ENCODE results near the gene OBSCN. TPM values are rescaled to one million over a fixed set of nuclear protein-coding genes. Genes with fewer than 3 reads are reported as not detected.

Gene OBSCN
- total RNA-seq, 1 experiment from 2014 or later, result 33.3 TPM

GRCh38 chr1:228378090-228378872, 170.4 kb downstream of the OBSCN start:
- no peak overlapping the region for H3K23ac ChIP-seq (ENCODE audit: insufficient read length, low read depth, low read length)
- peaks cover 9 to 17% of the 10 kb centered on the region in 2 experiments for H3K4me1 Mint-ChIP-seq
- H3K27me3 ChIP-seq (ENCODE audit: insufficient read depth, low read length), result peaks cover 9% of the 10 kb centered on the region; the same call in 1 of the 2 replicates
- no peak overlapping the region for H3K56ac ChIP-seq (ENCODE audit: insufficient read length, low read depth, low read length)
- peaks cover 12% of the 10 kb centered on the region for H3K23me2 ChIP-seq (ENCODE audit: insufficient read length, low read depth, low read length, poor library complexity, severe bottlenecking)
- H3K4me3 Mint-ChIP-seq, result peak overlapping the region; percentile 83 to 90
- no peak overlapping the region for H2BK15ac ChIP-seq (ENCODE audit: low read depth, low read length)
- no peaks in the 10 kb centered on the region for H4K20me1 ChIP-seq (ENCODE audit: control insufficient read depth, insufficient read depth, insufficient read length)
- peak overlapping the region; percentile 59 for H3K18ac ChIP-seq (ENCODE audit: insufficient read length, low read depth, low read length)
- no peaks in the 10 kb centered on the region for H3K4me1 ChIP-seq (ENCODE audit: insufficient read depth, low read length)
- H3K14ac ChIP-seq (ENCODE audit: insufficient read depth, low read length), result peak overlapping the region; percentile 66; the same call in 1 of the 2 replicates
- H2BK5ac ChIP-seq (ENCODE audit: insufficient read length, low read length), result no peak overlapping the region
- no peak overlapping the region for H2BK12ac ChIP-seq (ENCODE audit: insufficient read length, low read depth, low read length)
- H2AFZ ChIP-seq (ENCODE audit: low read length), result no peak overlapping the region
- WGBS (ENCODE audit: extremely low coverage, insufficient read length, low lambda C conversion rate), result no CpG with 5 or more reads among the region's 73 CpGs
- no peak overlapping the region for H3K27ac Mint-ChIP-seq
- no peak overlapping the region for H2BK120ac ChIP-seq (ENCODE audit: low read depth, low read length, poor library complexity, severe bottlenecking)
- TF ChIP-seq CTCF (conservative IDR thresholded peaks at IDR 0.05), result peak; percentile 90
- DNase-seq, result peak; percentile 94
- no peaks in the 10 kb centered on the region for H3K9me3 ChIP-seq (ENCODE audit: control insufficient read depth, low read depth, low read length)
- no peak overlapping the region for H3T11ph ChIP-seq (ENCODE audit: low read length)
- H3K4me2 ChIP-seq (ENCODE audit: insufficient read depth, insufficient read length, low read length), result peak overlapping the region; percentile 55
- H2BK20ac ChIP-seq (ENCODE audit: low read depth, low read length, poor library complexity, severe bottlenecking), result no peak overlapping the region
- no peak overlapping the region for H4K5ac ChIP-seq (ENCODE audit: insufficient read length, low read depth, low read length)
- peak overlapping the region; percentile 17 for H3K9ac ChIP-seq (ENCODE audit: extremely low read depth, insufficient read length, low read length)
- no peak overlapping the region for H3K27ac ChIP-seq (ENCODE audit: insufficient read length, low read depth, low read length)
- no peak overlapping the region for H2AK5ac ChIP-seq (ENCODE audit: insufficient read length, low read length)
- no peak overlapping the region for H4K8ac ChIP-seq (replicated peaks; ENCODE audit: insufficient read length, low read depth, low read length)
- peaks cover 54% of the 10 kb centered on the region for H3K27me3 Mint-ChIP-seq (ENCODE audit: low read depth)
- H3K9me3 Mint-ChIP-seq, result no peaks in the 10 kb centered on the region
- no peaks in the 10 kb centered on the region for H3K79me2 ChIP-seq (ENCODE audit: insufficient read depth, low read length)
- no peak overlapping the region for H3K4ac ChIP-seq (ENCODE audit: low read depth, low read length)
- no peaks in the 10 kb centered on the region for H3K79me1 ChIP-seq (ENCODE audit: insufficient read depth, low read depth, low read length, poor library complexity, severe bottlenecking)
- H3K36me3 Mint-ChIP-seq (ENCODE audit: insufficient read depth in 1 of 3, low read depth in 3 of 3), result no peaks in the 10 kb centered on the region
- H4K91ac ChIP-seq (ENCODE audit: insufficient read length, low read depth, low read length), result no peak overlapping the region

Measured in H9 (cell line).